ENCODE measurements around the gene INPP5A. TPM values are rescaled to one million over a fixed set of nuclear protein-coding genes. Genes with fewer than 3 reads are reported as not detected.

The INPP5A gene
- total RNA-seq, 1 donor from 2014 or later, result 30.6 TPM

DNA sequence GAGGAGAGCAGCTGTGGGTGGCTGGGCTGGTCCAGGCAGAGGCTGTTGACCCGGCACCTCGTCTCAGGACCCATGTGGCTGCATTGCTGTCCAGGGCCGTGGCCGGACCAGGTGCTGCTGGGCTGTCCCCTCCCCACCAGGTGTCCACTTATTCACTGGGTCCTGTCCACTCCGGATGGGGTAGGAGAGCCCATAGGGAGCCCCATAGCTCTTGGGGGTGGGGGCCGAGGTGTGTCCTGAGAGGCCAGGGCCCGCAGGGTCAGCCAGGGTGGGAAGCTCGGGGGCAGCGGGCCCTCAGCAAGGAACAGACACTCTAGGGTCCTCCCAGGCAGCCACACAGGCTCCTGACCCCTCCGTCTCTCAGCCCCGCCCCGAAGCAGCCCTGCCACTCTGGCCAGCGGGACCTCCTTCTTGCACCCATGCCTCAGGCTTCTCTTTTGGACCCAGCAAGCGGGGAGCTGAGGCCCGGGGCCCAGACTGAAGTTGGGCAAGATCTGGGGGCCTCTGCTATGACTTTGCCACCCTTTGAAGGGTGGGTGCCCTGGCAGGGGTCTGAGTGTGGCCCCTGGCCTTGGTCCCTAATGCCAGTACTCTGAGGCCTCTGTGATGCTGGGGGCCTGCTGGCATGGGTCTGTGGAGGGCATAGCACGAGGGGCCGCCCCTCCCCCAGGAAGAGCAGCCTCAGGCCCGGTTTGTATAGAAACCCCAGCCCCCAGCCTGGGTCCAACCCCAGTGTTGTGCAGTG, 162.0 kb downstream of the INPP5A start:
- H3K36me3 Mint-ChIP-seq (ENCODE audit: insufficient read depth), result peaks cover 30% of the 10 kb centered on the region
- no peak for DNase-seq (ENCODE audit: low spot score, unreplicated experiment)
- TF ChIP-seq, protein P1, sequence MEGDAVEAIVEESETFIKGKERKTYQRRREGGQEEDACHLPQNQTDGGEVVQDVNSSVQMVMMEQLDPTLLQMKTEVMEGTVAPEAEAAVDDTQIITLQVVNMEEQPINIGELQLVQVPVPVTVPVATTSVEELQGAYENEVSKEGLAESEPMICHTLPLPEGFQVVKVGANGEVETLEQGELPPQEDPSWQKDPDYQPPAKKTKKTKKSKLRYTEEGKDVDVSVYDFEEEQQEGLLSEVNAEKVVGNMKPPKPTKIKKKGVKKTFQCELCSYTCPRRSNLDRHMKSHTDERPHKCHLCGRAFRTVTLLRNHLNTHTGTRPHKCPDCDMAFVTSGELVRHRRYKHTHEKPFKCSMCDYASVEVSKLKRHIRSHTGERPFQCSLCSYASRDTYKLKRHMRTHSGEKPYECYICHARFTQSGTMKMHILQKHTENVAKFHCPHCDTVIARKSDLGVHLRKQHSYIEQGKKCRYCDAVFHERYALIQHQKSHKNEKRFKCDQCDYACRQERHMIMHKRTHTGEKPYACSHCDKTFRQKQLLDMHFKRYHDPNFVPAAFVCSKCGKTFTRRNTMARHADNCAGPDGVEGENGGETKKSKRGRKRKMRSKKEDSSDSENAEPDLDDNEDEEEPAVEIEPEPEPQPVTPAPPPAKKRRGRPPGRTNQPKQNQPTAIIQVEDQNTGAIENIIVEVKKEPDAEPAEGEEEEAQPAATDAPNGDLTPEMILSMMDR (IDR thresholded peaks at IDR 0.05; ENCODE audit: unreplicated experiment), result no peak
- peaks cover 13% of the 10 kb centered on the region for H3K9me3 Mint-ChIP-seq (ENCODE audit: low read depth)
- peaks cover 3% of the 10 kb centered on the region for H3K27me3 Mint-ChIP-seq
- peaks cover 5% of the 10 kb centered on the region for H3K4me1 Mint-ChIP-seq (ENCODE audit: low read depth)
- H3K4me3 Mint-ChIP-seq (ENCODE audit: low read depth), result no peak overlapping the region
- no peak overlapping the region for H3K27ac Mint-ChIP-seq

DNA sequence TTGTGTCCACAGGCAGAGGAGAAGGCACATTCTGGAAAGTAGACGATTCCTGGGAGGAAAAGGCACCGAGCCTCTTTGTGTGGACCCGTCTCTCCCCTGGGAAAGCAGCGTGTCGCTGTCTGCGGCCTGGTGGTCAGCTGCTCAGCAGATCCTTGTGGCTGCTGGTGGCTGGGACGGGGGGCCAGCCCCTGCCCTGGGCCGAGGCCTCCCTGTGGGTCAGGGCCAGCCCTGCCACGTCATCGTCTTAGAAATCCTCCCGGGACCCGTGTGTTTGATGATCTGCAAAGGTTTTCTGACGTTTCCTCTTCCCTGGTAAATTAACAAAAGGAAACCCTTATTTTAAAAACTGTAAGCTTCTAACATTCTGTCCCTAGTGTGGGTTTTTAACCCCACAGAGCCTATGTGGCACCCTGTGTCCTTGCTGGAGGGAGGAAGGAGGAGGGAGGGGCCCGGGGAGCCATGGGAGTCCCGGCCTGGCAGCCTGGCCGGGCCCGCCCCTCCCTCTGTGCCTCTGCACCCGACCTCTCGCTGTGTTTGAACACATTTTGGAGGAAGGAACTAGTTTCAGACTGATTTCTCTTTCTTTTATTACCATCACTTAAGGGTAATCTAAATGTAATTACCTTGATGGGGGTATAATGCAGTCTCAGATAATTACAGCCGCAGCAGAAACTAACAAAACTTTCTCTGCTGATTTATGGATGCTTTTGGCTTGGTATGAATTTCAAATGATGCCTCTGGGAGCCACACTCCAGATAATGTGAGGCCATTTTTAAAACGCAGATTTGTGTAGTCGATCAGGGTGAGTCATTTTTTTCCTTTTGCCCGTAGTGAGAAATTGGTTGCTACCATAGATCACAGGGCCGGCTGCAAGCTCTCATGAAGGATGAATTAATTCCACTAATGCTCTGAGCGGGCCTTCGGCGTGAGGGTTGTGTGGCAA, 162.8 kb downstream of the INPP5A start:
- Mint-ChIP-seq H3K4me3 (ENCODE audit: low read depth) (no peak overlapping the region), H3K36me3 (ENCODE audit: insufficient read depth) (peaks cover 29% of the 10 kb centered on the region), H3K27ac (no peak overlapping the region), H3K9me3 (ENCODE audit: low read depth) (peaks cover 4% of the 10 kb centered on the region), H3K4me1 (ENCODE audit: low read depth) (peaks cover 5% of the 10 kb centered on the region), H3K27me3 (peaks cover 3% of the 10 kb centered on the region)
- DNase-seq (ENCODE audit: low spot score, unreplicated experiment), result no peak
- TF ChIP-seq, protein P1 (IDR thresholded peaks at IDR 0.05; ENCODE audit: unreplicated experiment), result no peak

DNA sequence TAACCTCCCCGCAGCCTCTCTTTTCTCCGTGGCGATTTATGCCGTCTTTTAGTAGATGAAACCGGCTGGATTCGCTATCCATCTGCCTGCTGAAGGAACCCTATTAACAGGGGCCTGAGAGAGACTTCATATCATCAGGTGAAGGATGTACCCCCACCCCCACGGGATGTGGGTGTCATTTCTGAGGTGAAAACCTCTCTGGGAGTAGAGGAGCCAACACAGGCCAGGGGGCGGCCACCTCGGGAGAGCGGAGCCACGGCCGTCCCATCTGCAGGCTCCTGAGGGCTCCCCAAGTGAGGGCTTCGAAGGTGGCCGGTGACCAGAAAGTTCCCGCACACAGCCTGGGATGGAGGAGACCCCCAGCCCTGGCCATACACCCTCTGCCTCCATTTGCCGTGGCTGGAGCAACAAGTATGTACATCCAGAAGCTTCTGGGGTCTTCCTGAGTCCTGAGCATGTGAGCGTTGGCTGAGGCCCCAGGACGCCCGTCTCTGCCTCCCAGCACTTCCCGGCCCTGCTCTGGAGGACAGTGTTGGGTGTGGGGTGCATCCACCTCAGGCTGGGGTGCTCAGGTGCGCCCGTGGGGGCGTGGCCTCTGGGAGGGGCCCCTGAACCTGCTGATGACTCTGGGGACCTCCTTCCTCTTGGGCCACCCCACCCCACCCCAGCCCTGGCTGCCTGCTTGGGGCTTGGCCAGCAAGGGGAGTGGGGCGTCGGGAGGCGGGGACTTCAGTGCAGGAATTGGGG, 163.7 kb downstream of the INPP5A start:
- TF ChIP-seq, protein P1 (IDR thresholded peaks at IDR 0.05; ENCODE audit: unreplicated experiment), result no peak
- Mint-ChIP-seq H3K27me3 (peaks cover 3% of the 10 kb centered on the region), H3K27ac (no peak overlapping the region), H3K9me3 (ENCODE audit: low read depth) (peaks cover 7% of the 10 kb centered on the region), H3K36me3 (ENCODE audit: insufficient read depth) (peaks cover 33% of the 10 kb centered on the region), H3K4me3 (ENCODE audit: low read depth) (no peak overlapping the region), H3K4me1 (ENCODE audit: low read depth) (peaks cover 5% of the 10 kb centered on the region)
- DNase-seq (ENCODE audit: low spot score, unreplicated experiment), result no peak

DNA sequence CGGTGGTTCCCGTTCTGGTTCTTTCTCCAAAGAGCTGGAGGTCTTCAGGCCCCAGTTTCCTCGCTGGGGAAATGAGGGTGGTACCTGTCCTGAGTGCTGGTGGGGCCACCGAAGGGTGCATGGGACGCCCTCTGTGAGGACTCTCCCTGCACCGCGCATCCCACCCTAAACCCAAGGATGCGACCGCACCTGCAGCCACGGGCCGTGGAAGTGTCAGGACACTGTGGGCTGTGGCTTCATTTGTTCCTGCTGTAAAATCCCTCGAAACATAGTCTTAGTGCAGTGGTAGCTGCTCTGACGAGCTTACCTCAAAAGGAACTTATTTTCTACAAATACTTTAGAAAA, 164.2 kb downstream of the INPP5A start:
- TF ChIP-seq, protein P1 (IDR thresholded peaks at IDR 0.05; ENCODE audit: unreplicated experiment), result no peak
- H3K27me3 Mint-ChIP-seq, result peaks cover 3% of the 10 kb centered on the region
- peaks cover 5% of the 10 kb centered on the region for H3K4me1 Mint-ChIP-seq (ENCODE audit: low read depth)
- H3K36me3 Mint-ChIP-seq (ENCODE audit: insufficient read depth), result peaks cover 38% of the 10 kb centered on the region
- peaks cover 13% of the 10 kb centered on the region for H3K9me3 Mint-ChIP-seq (ENCODE audit: low read depth)
- H3K27ac Mint-ChIP-seq, result no peak overlapping the region
- H3K4me3 Mint-ChIP-seq (ENCODE audit: low read depth), result no peak overlapping the region
- DNase-seq (ENCODE audit: low spot score, unreplicated experiment), result no peak

All from progenitor cell of endocrine pancreas (in vitro differentiated cells).